ENCODE data around the gene ELMOD3.

ELMOD3 gene

GRCh38 chr2:85421260-85422071 is 66.9 kb downstream of the ELMOD3 start:
- peak overlapping the region in 1 of 2 donors; percentile 10 for H3K4me3 ChIP-seq (replicated peaks in 1 of 2; ENCODE audit: low read depth in 2 of 2, low read length in 2 of 2)
- TF ChIP-seq CTCF (IDR thresholded peaks at IDR 0.05; ENCODE audit: low read depth, low read length): no peak
- DNase-seq (ENCODE audit: low read depth in 2 of 2): peak; percentile 51 to 80

GRCh38 chr2:85422072-85422457 is 67.5 kb downstream of the ELMOD3 start:
- DNase-seq (ENCODE audit: low read depth in 2 of 2): no peak
- no peak for TF ChIP-seq CTCF (IDR thresholded peaks at IDR 0.05; ENCODE audit: low read depth, low read length)
- H3K4me3 ChIP-seq (replicated peaks in 1 of 2; ENCODE audit: low read depth in 2 of 2, low read length in 2 of 2): no peak overlapping the region

DNA sequence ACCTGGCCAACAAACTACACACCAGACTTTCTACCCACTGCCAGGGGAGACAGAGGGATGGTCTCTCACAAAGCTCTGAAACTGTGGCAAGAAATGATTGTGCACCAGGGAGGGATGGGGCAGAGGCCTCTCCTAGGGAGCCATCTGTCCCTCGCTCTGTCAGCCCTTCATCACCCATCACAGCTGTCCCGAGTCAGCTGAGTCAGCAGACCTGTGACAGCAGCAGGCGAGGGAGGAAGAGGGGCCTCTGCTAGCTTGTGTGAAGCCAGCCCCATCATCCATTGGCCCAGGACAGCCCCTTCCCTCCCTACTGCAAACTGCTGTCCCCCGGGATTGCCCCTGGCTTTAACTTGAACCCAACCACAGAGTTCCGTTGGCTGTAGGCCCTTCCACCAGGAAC is 69.0 kb downstream of the ELMOD3 start:
- no peak for DNase-seq (ENCODE audit: low read depth in 2 of 2)
- no peak for TF ChIP-seq CTCF (IDR thresholded peaks at IDR 0.05; ENCODE audit: low read depth, low read length)

DNA sequence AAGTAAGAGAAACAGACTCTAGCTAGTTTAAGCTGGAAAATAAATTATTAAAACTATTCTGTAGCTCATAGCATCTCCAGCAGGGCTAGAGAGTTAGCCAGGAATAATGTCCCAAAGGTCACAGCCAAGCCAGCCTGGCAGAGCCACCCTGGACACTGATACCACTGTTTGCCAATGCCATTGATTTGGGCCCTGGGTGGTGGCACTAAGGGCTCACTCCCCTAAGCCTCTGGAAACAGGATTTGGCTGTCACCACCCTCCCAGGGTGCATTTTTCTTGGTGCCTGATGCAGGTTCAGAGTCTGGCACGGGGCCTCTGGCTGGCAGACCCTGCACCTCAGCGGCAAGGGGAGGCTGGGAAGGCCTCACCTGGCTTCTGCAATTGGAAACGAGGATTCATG is 71.0 kb downstream of the ELMOD3 start:
- no peak for TF ChIP-seq CTCF (IDR thresholded peaks at IDR 0.05; ENCODE audit: low read depth, low read length)
- H3K4me3 ChIP-seq (replicated peaks in 1 of 2; ENCODE audit: low read depth in 2 of 2, low read length in 2 of 2): no peak overlapping the region
- no peak for DNase-seq (ENCODE audit: low read depth in 2 of 2)

More for the DNA sequence above, 69.0 kb downstream of the ELMOD3 start:
- H3K4me3 ChIP-seq (replicated peaks in 1 of 2; ENCODE audit: low read depth in 2 of 2, low read length in 2 of 2): no peak overlapping the region

DNA sequence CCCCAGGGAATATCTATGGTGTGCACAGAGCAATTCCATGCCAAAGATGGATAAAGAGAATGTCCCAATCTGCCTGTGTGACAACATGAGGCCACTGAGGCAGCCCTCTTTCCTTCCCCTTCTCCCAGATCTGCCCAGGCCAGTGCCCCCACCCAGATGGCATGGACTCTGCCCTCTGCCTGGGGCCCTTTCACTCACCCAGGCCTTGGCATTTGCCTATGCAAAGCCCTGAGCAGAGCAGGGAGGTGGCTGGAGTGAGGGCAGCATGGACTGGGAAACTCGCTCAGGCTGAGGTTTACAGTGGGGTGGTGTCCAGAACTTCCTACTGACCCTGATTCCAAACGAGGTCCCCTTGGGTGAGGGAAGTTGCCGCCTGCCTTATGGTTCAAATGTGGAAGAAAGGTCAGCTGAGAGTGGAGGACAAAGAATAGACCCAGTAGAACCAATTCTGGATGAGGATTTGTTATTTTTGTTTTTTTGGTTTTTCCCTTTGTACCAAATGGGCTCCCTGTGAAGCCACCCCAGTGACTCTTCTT is 72.8 kb downstream of the ELMOD3 start:
- no peak for TF ChIP-seq CTCF (IDR thresholded peaks at IDR 0.05; ENCODE audit: low read depth, low read length)
- no peak for DNase-seq (ENCODE audit: low read depth in 2 of 2)
- H3K4me3 ChIP-seq (replicated peaks in 1 of 2; ENCODE audit: low read depth in 2 of 2, low read length in 2 of 2): no peak overlapping the region

DNA sequence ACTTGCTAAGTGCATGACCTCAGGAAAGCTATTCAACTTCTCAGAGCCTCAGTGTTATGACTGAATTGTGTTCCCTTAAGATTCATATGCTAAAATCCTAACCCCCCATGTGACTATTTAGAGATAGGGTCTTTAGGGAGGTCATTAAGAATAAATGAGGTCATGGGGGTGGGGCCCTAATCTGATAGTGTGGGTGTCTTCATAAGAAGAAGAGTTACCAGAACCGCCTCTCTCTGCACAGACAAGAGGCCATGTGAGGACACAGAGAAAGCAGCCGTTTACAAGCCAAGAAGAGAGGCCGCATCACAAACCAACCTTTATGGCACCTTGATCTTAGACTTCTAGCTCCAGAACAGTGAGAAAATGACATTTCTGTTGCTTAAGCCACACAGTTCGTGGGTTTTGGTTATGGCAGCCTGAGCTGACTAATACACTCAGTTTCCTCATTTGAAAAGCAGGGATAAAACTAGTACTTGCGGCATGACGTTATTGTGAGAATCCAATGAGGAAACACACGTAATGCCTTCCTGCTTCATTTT is 73.8 kb downstream of the ELMOD3 start:
- no peak for DNase-seq (ENCODE audit: low read depth in 2 of 2)
- H3K4me3 ChIP-seq (replicated peaks in 1 of 2; ENCODE audit: low read depth in 2 of 2, low read length in 2 of 2): no peak overlapping the region
- TF ChIP-seq CTCF (IDR thresholded peaks at IDR 0.05; ENCODE audit: low read depth, low read length): no peak
